Heart right ventricle (tissue), 16 donors: ENCODE data around the gene TCTN3. TPM values are rescaled to one million over a fixed set of nuclear protein-coding genes. Genes with fewer than 3 reads are reported as not detected.
"Not testable (repeated sequence)": the region's sequence is repeated elsewhere in the genome, so short reads cannot be mapped to it uniquely, and the experiment has no call there.

Experiments
- ATAC-seq, 8 donors: fragments of 200-7000 bp; cut with Tn5 transposase; one replicate each; pipeline ENCODE4 v1.9.1; 2020; ENCODE audit warnings: mild to moderate bottlenecking in 8 of 8, moderate library complexity in 8 of 8, moderate number of reproducible peaks in 1 of 8
- DNase-seq, 2 donors: peaks; one replicate each; pipeline ENCODE4 v3.0.0-alpha.2; 2020
- H3K27ac ChIP-seq, 10 donors: fragments of 200-600 bp; sonication (generic) in 2 of 10; one replicate each; pipeline versions ENCODE4 v1.5.0 to v1.8.0; 2020 to 2022; ENCODE audit warnings: mild to moderate bottlenecking in 3 of 10
- H3K27me3 ChIP-seq, 7 donors: fragments of 200-600 bp; one replicate each; pipeline ENCODE4 v1.8.0; 2021 to 2022; ENCODE audit warnings: mild to moderate bottlenecking in 2 of 7
- H3K36me3 ChIP-seq, 9 donors: fragments of 200-600 bp; sonication (generic) in 1 of 9; one replicate each; pipeline versions ENCODE4 v1.5.0 to v1.8.0; 2020 to 2022; ENCODE audit warnings: mild to moderate bottlenecking in 2 of 9
- H3K4me1 ChIP-seq, 9 donors: fragments of 200-600 bp; sonication (generic) in 1 of 9; one replicate each; pipeline versions ENCODE4 v1.5.0 to v1.8.0; 2020 to 2022; ENCODE audit warnings: mild to moderate bottlenecking in 4 of 9
- H3K4me3 ChIP-seq, 10 donors: fragments of 200-600 bp; sonication (generic) in 2 of 10; one replicate each; pipeline versions ENCODE4 v1.5.0 to v1.8.0; 2020 to 2022; ENCODE audit warnings: mild to moderate bottlenecking in 7 of 10, moderate library complexity in 2 of 10
- H3K9me3 ChIP-seq, 11 donors: fragments of 200-600 bp in 10 of 11; sonication (generic) in 2 of 11; one replicate each; pipeline versions ENCODE4 v1.5.0 to v1.8.0; 2013 to 2022; ENCODE audit warnings: mild to moderate bottlenecking in 2 of 11, control low read depth in 1 of 11, moderate library complexity in 1 of 11
- WGBS, 2 donors: extraction: QIAGEN DNeasy Blood & Tissue Kit; methylation state at CpG; one replicate each; pipeline ENCODE4 v1.1.7; 2013; ENCODE audit warnings: inconsistent platforms in 1 of 2; 5-methylcytosine and 5-hydroxymethylcytosine counted together
- intact Hi-C, 10 donors: fragments of 100-400 bp; cut with DNase I; formaldehyde crosslinking; loops; one replicate each; pipeline versions ENCODE4 v1.11.1 to v1.14.2; 2022
- polyA plus RNA-seq, 2 donors: library from polyadenylated mRNA; stranded (reverse); fragments of 200-250 nt; gene quantifications; one replicate each; pipeline ENCODE4 v1.2.3, GENCODE V29; 2013
- total RNA-seq, 10 donors: library from RNA; stranded (reverse); fragmentation: NEBNext Ultra II Directional in 3 of 10; extraction: Animal tissue kit (Norgen Biotek cat#: 25700) in 3 of 10; gene quantifications; one replicate each; pipeline versions ENCODE4 v1.2.1 to v1.2.4, GENCODE V29; 2021 to 2023
- TF ChIP-seq, protein P1 (sequence below), 9 donors: fragments of 200-600 bp; sonication (generic) in 2 of 9; IDR thresholded peaks; one replicate each; pipeline versions ENCODE4 v1.5.0 to v1.8.0; 2021 to 2022; ENCODE audit warnings: antibody characterized with exemption in 9 of 9, mild to moderate bottlenecking in 5 of 9, moderate library complexity in 1 of 9
- donor health status: Arrhythmogenic right ventricular cardiomyopathy.
- donor health status: ischemic (EF 13 %, LVEDD 7.1; RV severe dilation, severe dysfunction).
- donor health status: healthy with polysubstance abuse.
- donor health status: DM: no; HTN: yes; CAD: no.
- donor health status: DM: no; HTN: no; CAD: no.
- donor health status: ischemic (EF 25% LVEDD 6.9; RV normal size, moderate dysfunction).
- donor health status: ischemic (EF 25% LVEDD 5.7; RV mildly dilated, moderate dysfunction).
- donor health status: healthy.
- donor health status: DM: yes; HTN: yes; CAD: no.
- donor health status: Ischemic cardiomyopathy.
- donor health status: ischemic (EF 35%, LVEDD 5.7; RV mildly dilated, moderate dysfunction).
- donor health status: nonischemic (EF 11% LVEDD 7.7; RV severe dilation, severe dysfunction).
- donor health status: DM: yes; HTN: yes; CAD: no.
- donor health status: PGD.
- donor health status: ischemic (EF 29% LVEDD 5.4; RV normal size, mild dysfunction).
- donor health status: nonischemic (EF 23%, LVEDD 6.1; RV moderate dilation, normal function).

Gene TCTN3
- total and polyA plus RNA-seq, 12 donors = 6.4 to 17.5 (median 11.4) TPM

- no peak for DNase-seq
- TF ChIP-seq, protein P1, sequence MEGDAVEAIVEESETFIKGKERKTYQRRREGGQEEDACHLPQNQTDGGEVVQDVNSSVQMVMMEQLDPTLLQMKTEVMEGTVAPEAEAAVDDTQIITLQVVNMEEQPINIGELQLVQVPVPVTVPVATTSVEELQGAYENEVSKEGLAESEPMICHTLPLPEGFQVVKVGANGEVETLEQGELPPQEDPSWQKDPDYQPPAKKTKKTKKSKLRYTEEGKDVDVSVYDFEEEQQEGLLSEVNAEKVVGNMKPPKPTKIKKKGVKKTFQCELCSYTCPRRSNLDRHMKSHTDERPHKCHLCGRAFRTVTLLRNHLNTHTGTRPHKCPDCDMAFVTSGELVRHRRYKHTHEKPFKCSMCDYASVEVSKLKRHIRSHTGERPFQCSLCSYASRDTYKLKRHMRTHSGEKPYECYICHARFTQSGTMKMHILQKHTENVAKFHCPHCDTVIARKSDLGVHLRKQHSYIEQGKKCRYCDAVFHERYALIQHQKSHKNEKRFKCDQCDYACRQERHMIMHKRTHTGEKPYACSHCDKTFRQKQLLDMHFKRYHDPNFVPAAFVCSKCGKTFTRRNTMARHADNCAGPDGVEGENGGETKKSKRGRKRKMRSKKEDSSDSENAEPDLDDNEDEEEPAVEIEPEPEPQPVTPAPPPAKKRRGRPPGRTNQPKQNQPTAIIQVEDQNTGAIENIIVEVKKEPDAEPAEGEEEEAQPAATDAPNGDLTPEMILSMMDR (IDR thresholded peaks at IDR 0.05) = no peak
- H3K9me3 ChIP-seq = peaks cover 0 to 28% (median 12%) of the 10 kb centered on the region in 11 donors
- H3K4me1 ChIP-seq = peaks cover 0 to 33% (median 13%) of the 10 kb centered on the region in 9 donors
- peak; percentile 42 to 88 (median 78) for ATAC-seq
- intact Hi-C loops = no loop called here
- no peak overlapping the region for H3K4me3 ChIP-seq
- H3K27ac ChIP-seq = peak overlapping the region; percentile 1 to 83 (median 54)
- no peaks in the 10 kb centered on the region for H3K36me3 ChIP-seq
- WGBS, 2 donors = 49 to 57% methylated on average over 3 of the region's 3 CpGs
- peaks cover 0 to 5% (median 0%) of the 10 kb centered on the region in 7 donors for H3K27me3 ChIP-seq
These were observed 35.8 kb upstream of the TCTN3 start for GRCh38 chr10:95729323-95730055.

DNA sequence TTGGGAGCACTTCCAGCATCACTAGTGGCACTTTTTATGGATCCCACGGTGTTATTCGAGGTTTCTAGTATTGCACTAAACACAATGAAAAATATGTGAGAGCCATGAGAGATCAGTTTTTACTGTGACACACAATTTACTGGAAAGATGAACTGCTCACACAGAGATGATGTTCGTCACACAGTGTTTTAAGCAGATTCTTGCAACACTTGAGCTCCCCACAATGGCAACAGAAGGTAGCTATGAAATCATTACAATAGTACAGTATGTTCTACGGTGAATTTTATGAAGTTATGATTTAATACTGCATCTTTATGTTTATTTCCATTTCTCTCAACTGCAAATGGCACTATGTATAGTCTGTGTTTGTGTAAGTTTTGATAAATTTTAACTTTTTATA, 34.8 kb upstream of the TCTN3 start:
- H3K9me3 ChIP-seq = peaks cover 0 to 21% (median 12%) of the 10 kb centered on the region in 11 donors
- peaks cover 0 to 33% (median 13%) of the 10 kb centered on the region in 9 donors for H3K4me1 ChIP-seq
- TF ChIP-seq, protein P1 (IDR thresholded peaks at IDR 0.05) = peak in 3 of 9 donors; percentile 7 to 37 (median 30)
- WGBS, 2 donors = 51 to 62% methylated on average over 4 of the region's 4 CpGs
- intact Hi-C loops = no loop called here
- H3K4me3 ChIP-seq = no peak overlapping the region
- peaks cover 0 to 5% (median 0%) of the 10 kb centered on the region in 7 donors for H3K27me3 ChIP-seq
- no peak for DNase-seq
- peak overlapping the region in 3 of 10 donors; percentile 72 to 83 (median 75) for H3K27ac ChIP-seq
- peak in 3 of 8 donors; percentile 54 to 77 (median 61) for ATAC-seq
- no peaks in the 10 kb centered on the region for H3K36me3 ChIP-seq

DNA sequence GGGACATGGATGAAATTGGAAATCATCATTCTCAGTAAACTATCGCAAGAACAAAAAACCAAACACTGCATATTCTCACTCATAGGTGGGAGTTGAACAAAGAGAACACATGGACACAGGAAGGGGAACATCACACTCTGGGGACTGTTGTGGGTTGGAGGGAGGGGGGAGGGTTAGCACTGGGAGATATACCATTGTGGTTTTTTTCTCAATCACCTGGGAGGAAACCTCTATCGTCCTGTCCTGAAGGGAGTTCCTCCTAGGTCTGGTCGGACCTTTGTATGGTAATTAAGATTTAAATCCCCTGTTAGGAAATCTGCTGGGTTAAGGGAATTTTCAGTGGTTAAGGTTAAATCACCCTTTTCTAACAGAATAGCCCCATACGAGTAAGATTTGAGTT, 28.8 kb upstream of the TCTN3 start:
- H3K9me3 ChIP-seq, H3K27me3 ChIP-seq, DNase-seq, intact Hi-C loops, H3K36me3 ChIP-seq, H3K27ac ChIP-seq, ATAC-seq, H3K4me1 ChIP-seq, H3K4me3 ChIP-seq: not testable (repeated sequence)
- 82% methylated on average over 4 of the region's 4 CpGs for WGBS, 2 donors

DNA sequence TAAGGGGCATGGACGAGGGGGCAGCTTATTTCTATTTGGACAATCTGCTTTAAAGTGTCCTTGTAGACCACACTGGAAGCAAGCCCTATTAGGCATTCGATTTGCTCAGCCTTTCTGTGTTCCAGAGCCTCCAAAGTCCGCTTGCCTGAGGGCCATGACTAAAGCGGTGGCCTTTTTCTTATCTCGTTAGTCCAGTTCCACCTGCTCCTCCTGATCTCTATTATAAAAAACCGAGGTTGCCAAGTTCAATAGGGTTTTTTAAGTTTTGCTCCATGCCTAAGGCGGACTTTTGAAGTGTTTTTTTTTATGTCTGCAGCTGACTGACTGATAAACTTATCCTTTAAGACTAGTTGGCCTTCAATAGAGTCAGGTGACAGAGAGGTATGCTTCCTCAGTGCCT, 27.0 kb upstream of the TCTN3 start:
- DNase-seq, ATAC-seq, H3K36me3 ChIP-seq, intact Hi-C loops, H3K4me3 ChIP-seq, H3K27ac ChIP-seq, H3K4me1 ChIP-seq, H3K27me3 ChIP-seq, H3K9me3 ChIP-seq: not testable (repeated sequence)
- WGBS, 2 donors = 87 to 89% methylated on average over 7 of the region's 7 CpGs

DNA sequence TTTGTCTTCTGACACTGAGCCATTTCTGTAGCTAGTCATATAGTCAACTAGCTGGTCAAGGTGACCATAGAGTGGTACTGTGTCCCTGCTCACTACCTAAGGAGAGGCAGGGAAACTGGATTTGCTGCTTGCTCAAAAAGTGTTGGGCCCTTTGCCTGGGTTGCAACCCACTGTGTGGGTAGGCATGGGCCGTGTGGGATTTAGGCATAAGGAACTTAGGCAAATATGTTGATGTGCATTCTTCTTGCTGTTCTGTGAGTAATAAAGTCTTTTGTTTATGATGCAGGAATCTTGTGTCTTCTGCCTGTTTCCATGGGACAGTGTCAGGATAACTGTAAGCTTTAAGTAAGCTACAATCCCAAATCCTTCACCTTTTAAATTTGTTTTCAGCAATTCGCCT, 23.1 kb upstream of the TCTN3 start:
- no peak overlapping the region for H3K27ac ChIP-seq
- intact Hi-C loops = no loop called here

More for the DNA sequence above, 23.1 kb upstream of the TCTN3 start:
- TF ChIP-seq, protein P1 (IDR thresholded peaks at IDR 0.05) = no peak
- no peak for ATAC-seq
- Histone ChIP-seq H3K27me3 (no peaks in the 10 kb centered on the region), H3K9me3 (no peaks in the 10 kb centered on the region), H3K36me3 (no peaks in the 10 kb centered on the region), H3K4me1 (peaks cover 0 to 13% (median 0%) of the 10 kb centered on the region in 9 donors), H3K4me3 (no peak overlapping the region)
- no peak for DNase-seq
- 88 to 94% methylated on average over 2 of the region's 2 CpGs for WGBS, 2 donors
